NCI-H2107 (cell line): ENCODE data around the gene CAMSAP3.

Source experiments
- DNase-seq: peaks from one replicate; lab custom pipeline; 2025; lab: John Stamatoyannopoulos, UW

CAMSAP3 gene

DNA sequence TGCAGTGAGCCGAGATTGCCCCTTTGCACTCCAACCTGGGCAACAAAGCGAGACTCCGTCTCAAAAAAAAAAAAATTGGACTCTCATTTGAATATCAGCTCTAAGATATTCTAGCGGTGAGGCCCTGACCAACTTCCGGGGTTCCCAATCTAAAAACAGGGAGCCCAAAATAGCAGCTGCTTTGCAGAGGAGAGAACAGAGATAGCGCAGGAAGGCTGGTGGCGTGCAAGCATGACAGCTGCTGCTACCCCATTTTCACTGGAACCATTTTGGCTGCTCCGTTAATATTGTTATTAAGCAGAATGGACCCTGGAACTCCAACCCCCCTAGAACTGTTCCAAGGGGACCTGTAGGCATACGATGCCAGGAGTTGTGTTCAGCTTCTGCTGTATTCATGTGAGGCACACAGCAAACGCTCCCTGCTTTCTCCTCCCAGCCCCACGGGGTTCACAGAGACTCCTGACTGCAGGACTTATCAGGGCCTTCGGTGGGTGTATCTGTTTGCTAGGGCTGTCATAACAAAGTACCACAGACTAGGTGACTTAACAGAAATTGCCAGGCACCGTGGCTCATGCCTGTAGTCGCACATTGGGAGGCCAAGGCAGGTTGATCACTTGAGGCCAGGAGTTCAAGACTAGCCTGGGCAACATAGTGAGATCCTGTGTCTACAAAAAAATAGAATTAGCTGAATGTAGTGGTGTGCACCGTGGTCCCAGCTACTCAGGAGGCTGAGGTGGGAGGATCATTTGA is 52.8 kb downstream of the CAMSAP3 start:
- DNase-seq, result no peak

DNA sequence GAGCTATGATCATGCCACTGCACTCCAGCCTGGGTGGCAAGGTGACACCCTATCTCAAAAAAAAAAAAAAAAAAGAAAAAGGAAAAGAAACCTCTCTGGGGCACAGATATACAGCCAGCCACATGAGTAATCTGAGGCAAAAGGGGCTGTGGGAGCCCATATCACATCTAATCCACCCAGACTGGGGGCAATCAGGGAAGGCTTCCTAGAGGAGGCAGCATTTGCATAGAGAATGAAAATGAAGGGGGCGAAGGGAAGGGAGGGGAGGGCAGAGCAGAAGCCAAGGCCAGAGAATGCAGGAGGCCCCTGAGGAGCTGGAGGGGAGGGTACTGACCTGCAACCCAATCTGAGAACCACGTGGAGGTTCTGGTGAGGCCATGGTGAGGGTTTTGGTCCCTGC is 54.5 kb downstream of the CAMSAP3 start:
- no peak for DNase-seq

DNA sequence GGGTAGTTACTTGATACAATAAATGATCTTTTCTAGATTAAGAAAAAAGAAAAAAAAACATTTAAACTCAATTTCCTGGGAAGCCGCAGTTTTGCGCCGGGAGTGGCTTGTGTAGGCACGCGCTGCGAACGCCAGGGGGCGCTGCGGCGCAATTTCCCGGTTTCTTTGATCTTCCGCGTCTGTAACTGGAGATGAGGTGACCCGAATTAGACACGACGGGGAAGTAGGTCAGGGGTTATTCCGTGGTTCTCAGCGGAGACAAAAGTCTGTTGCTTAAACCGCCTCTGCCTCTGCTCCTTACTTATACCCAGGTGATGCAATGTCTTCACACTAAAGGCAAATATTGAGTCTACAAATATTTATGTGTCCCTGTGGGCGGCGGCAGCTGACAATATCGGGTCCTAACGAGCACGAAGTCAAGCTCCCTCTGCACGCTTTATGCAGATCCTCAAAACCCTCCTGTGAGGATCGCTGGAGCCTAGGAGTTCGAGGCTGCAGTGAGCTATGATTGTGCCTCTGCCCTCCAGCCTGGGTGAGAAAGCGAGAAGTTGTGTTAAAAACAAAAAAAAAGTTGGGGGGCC is 56.5 kb downstream of the CAMSAP3 start:
- DNase-seq, result peak; percentile 84

DNA sequence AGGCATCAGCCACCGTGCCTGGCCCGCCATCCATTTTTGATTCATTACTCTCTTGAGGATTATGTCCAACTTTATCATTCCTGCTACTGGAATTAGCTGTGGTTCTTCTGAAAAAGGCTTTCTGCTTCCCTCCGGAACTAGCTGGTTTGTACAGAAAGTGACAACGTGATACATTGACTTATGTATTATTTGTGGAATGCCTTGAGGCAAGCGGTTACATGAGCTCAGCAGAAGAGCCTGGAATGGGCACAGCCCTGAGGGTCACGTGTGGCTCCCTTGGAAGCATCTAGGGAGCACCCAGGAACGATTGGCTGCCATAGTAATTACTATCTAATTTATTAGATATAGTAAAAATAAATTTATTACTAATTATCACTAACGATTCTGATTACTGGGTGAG is 58.7 kb downstream of the CAMSAP3 start:
- no peak for DNase-seq

DNA sequence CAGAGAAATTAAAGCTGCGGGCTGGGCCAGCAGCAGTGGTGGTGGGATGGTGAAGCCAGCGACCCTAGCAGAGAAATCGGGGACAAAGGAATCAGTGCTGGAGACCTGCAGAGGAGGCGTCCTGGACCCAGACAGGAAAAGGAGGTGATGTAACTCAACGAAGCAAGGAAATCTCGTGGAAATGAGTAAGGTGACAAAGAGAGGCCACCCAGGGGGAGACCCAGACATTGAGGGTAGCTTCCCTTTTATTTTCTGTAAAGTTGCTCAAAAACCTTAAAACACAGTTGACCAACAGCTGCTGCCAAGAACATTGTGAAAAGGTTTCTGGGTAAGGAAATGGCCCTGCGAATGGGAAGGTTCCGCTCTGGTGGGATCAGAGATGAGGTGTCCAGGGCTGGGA is 59.9 kb downstream of the CAMSAP3 start:
- no peak for DNase-seq

DNA sequence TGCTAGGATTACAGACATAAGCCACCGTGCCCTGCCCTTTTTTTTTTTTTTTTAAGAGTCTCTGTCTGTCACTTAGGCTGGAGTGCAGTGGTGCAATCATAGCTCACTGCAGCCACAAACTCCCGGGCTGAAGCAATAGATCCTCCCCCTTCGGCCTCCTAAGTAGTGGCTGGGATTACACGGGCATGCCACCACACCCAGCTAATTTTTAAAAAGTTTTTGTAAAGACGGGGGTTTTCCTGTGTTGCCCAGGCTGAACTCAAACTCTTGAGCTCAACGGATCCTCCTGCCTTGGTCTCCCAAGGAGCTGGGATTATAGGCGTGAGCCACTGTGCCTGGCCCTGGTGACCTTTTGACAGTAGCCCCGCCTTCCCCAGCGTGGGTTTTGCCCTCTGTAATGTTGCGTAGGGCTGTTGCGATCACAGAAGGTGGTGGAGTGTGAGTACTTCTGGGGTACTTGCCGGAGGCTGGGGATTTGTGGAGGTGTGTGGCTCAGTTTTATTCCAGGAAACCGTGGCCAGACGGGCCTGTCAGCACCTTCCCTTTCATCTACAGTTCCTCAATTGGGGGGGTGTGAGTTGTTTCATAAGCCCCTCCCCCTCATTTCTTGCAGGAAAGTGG is 61.6 kb downstream of the CAMSAP3 start:
- no peak for DNase-seq

DNA sequence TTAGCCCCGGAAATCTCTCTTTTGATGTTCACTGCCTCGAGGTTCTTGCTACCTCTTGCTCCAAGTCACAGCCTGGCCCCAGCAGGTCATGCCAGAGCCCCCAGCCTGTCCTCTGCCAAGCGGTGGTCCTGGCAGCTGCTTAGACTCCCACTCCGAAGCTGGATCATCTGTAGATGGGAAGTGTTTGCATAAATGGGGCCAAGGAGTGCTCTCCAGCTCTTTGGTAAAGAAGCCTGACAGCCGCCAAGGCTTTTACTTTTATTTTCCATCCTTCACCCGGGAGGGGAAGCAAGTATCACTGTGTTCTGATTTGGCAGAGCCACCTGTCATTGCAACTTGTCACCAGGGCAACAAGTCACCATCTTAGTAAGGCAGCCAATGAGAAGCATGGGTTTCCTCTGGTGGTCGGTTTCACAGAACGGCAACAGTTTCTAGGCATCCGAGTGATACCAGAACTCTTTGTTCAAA is 62.6 kb downstream of the CAMSAP3 start:
- DNase-seq, result no peak

DNA sequence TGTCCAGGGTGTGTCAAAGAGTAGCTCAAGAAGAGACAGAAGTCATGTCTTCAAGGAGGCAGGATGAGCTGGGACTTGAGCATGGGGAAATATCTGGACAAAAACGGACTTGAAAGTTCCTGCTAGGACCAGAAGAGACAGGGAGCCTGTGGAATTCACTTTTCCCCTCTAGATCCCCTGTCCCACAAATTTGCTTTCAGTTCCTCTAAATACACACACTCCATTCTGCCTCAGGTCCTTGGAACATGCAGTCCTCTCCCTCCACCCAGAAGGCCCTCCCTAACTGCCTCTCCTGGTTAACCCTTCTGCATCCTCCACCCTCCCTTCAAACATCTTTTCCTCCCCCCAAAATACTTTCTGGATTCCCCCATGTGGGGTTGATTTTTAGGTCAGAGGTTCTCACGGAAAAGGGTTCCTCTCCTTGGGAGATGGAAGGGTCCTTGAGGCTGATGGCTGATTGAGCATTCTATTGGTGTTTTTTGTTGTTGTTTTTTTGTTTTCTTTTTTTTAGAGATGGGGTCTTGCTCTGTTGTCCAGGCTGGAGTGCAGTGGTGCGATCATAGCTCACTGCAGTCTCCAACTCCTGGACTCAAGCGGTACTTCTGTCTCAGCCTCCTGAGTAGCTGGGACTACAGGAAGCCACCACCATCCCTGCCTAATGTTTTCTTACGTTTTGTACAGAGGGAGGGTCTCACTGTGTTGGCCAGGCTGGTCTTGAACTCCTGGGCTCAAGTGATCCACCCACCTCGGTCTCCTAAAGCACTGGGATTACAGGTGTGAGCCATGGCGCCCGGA is 66.3 kb downstream of the CAMSAP3 start:
- no peak for DNase-seq

DNA sequence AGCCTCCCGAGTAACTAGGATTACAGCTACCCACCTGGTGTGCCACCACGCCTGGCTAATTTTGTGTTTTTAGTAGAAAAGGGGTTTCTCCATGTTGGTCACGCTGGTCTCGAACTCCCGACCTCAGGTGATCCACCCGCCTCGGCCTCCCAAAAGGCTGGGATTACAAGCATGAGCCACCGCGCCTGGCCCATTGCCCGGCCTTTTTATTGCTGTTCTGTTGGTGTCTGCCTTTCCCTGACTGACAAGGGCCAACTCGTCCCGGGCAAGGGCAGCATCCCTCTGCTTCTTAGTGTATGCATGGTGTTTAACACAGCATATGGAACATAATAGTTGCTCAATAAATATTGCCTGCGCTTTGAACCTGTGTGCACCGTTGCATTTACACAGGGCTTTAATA is 67.0 kb downstream of the CAMSAP3 start:
- DNase-seq, result no peak

DNA sequence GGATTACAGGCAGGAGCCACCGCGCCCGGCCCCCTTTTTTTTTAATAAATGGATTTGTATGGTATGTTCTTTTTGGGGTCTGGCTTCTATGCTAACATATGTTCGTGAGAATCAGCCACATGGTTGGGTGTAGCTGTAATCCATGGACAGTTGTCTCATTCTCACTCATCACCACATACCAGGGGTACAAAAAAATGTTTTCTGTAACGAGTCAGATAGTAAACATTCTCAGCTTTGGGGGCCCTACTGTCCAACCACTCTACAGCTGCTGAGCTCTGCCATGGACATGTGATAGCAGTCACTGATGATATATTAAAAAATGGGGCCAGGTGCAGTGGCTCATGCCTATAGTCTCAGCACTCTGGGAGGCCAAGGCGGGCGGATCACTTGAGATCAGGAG is 68.0 kb downstream of the CAMSAP3 start:
- no peak for DNase-seq

DNA sequence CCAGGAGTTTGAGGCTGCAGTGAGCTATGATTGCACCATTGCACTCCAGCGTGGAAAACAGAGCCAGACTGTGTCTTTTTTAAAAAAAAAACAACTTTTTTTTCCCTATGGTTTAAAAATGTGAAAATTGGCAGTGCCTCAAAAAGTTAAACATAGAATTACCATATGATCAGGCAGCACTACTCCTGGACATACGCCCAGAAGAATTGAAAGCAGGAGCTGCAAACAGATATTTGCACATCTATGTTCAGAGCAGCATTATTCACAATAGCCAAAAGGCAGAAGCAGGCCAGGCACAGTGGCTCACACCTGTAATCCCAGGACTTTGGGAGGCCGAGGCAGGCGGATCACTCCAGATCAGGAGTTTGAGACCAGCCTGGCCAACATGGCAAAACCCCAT is 69.4 kb downstream of the CAMSAP3 start:
- DNase-seq, result no peak
